GM23338 (cell line): Measurements from ENCODE around the gene PMM1.

ENCODE experiments used
- CREB1 ChIP-seq: fragments of 250-450 bp; sonication (Bioruptor Pico); IDR thresholded peaks from 2 replicates; pipeline ENCODE4 v1.5.0; 2020; ENCODE audit warnings: low read depth, mild to moderate bottlenecking, moderate library complexity
- EZH2 ChIP-seq: fragments of 200-600 bp; sonication (generic); IDR thresholded peaks from one replicate; pipeline ENCODE4 v1.8.0; 2017; ENCODE audit warnings: antibody characterized with exemption, mild to moderate bottlenecking, low read depth; ENCODE audit not compliant: unreplicated experiment
- EZH2phosphoT487 ChIP-seq: fragments of 200-600 bp; sonication (generic); IDR thresholded peaks from one replicate; pipeline ENCODE4 v1.8.1; 2018; ENCODE audit warnings: antibody characterized with exemption; ENCODE audit not compliant: unreplicated experiment
- JUNB ChIP-seq: IDR thresholded peaks from one replicate; pipeline ENCODE4 v1.6.1; 2016; ENCODE audit warnings: antibody characterized with exemption; ENCODE audit not compliant: unreplicated experiment
- NANOG ChIP-seq: IDR thresholded peaks from 2 replicates; pipeline ENCODE4 v1.6.1; 2016; ENCODE audit warnings: antibody characterized with exemption, borderline replicate concordance
- POLR2AphosphoS5 ChIP-seq: IDR thresholded peaks from 2 replicates; pipeline ENCODE4 v1.6.1; 2016; ENCODE audit warnings: antibody characterized with exemption, low read depth
- ZNF114 ChIP-seq: fragments of 250-450 bp; sonication (Bioruptor Pico); IDR thresholded peaks from 2 replicates; pipeline ENCODE4 v1.5.0; 2020; ENCODE audit warnings: mild to moderate bottlenecking, moderate library complexity
- ZNF331 ChIP-seq: fragments of 250-450 bp; sonication (Bioruptor Pico); IDR thresholded peaks from 2 replicates; pipeline ENCODE4 v1.5.0; 2020; ENCODE audit warnings: low read depth, mild to moderate bottlenecking, moderate library complexity
- ZNF462 ChIP-seq: fragments of 250-450 bp; sonication (Bioruptor Pico); IDR thresholded peaks from 2 replicates; pipeline ENCODE4 v1.5.0; 2020; ENCODE audit warnings: mild to moderate bottlenecking, moderate library complexity
- TF ChIP-seq, protein P1 (sequence below), 2 experiments: fragments of 200-600 bp in 1 of 2; sonication (generic) in 1 of 2; conservative IDR thresholded peaks; 2 replicates each; pipeline versions ENCODE4 v1.5.1 to v1.6.1; 2016 to 2017; ENCODE audit warnings: antibody characterized with exemption in 2 of 2, low read depth in 2 of 2, mild to moderate bottlenecking in 2 of 2, moderate library complexity in 1 of 2
- TF ChIP-seq, protein P2 (sequence below): IDR thresholded peaks from one replicate; pipeline ENCODE4 v1.6.1; 2018; ENCODE audit warnings: antibody characterized with exemption; ENCODE audit not compliant: unreplicated experiment
- TF ChIP-seq, protein P3 (sequence below): IDR thresholded peaks from 2 replicates; pipeline ENCODE4 v1.6.1; 2016; ENCODE audit warnings: antibody characterized with exemption

GRCh38 chr22:41598891-41599635 is 9.4 kb upstream of the PMM1 start:
- TF ChIP-seq, protein P1, sequence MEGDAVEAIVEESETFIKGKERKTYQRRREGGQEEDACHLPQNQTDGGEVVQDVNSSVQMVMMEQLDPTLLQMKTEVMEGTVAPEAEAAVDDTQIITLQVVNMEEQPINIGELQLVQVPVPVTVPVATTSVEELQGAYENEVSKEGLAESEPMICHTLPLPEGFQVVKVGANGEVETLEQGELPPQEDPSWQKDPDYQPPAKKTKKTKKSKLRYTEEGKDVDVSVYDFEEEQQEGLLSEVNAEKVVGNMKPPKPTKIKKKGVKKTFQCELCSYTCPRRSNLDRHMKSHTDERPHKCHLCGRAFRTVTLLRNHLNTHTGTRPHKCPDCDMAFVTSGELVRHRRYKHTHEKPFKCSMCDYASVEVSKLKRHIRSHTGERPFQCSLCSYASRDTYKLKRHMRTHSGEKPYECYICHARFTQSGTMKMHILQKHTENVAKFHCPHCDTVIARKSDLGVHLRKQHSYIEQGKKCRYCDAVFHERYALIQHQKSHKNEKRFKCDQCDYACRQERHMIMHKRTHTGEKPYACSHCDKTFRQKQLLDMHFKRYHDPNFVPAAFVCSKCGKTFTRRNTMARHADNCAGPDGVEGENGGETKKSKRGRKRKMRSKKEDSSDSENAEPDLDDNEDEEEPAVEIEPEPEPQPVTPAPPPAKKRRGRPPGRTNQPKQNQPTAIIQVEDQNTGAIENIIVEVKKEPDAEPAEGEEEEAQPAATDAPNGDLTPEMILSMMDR (conservative IDR thresholded peaks at IDR 0.05; ENCODE audit: low read depth in 2 of 2): no peak
- TF ChIP-seq POLR2AphosphoS5: no peak
- no peak for TF ChIP-seq EZH2
- TF ChIP-seq, protein P2, sequence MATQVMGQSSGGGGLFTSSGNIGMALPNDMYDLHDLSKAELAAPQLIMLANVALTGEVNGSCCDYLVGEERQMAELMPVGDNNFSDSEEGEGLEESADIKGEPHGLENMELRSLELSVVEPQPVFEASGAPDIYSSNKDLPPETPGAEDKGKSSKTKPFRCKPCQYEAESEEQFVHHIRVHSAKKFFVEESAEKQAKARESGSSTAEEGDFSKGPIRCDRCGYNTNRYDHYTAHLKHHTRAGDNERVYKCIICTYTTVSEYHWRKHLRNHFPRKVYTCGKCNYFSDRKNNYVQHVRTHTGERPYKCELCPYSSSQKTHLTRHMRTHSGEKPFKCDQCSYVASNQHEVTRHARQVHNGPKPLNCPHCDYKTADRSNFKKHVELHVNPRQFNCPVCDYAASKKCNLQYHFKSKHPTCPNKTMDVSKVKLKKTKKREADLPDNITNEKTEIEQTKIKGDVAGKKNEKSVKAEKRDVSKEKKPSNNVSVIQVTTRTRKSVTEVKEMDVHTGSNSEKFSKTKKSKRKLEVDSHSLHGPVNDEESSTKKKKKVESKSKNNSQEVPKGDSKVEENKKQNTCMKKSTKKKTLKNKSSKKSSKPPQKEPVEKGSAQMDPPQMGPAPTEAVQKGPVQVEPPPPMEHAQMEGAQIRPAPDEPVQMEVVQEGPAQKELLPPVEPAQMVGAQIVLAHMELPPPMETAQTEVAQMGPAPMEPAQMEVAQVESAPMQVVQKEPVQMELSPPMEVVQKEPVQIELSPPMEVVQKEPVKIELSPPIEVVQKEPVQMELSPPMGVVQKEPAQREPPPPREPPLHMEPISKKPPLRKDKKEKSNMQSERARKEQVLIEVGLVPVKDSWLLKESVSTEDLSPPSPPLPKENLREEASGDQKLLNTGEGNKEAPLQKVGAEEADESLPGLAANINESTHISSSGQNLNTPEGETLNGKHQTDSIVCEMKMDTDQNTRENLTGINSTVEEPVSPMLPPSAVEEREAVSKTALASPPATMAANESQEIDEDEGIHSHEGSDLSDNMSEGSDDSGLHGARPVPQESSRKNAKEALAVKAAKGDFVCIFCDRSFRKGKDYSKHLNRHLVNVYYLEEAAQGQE: no peak
- TF ChIP-seq EZH2phosphoT487: no peak
- TF ChIP-seq CREB1: no peak
- TF ChIP-seq, protein P3, sequence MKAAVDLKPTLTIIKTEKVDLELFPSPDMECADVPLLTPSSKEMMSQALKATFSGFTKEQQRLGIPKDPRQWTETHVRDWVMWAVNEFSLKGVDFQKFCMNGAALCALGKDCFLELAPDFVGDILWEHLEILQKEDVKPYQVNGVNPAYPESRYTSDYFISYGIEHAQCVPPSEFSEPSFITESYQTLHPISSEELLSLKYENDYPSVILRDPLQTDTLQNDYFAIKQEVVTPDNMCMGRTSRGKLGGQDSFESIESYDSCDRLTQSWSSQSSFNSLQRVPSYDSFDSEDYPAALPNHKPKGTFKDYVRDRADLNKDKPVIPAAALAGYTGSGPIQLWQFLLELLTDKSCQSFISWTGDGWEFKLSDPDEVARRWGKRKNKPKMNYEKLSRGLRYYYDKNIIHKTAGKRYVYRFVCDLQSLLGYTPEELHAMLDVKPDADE: no peak
- no peak for TF ChIP-seq ZNF331 (CRISPR knock-in tag)
- TF ChIP-seq JUNB: no peak
- no peak for TF ChIP-seq ZNF114 (CRISPR knock-in tag)
- no peak for TF ChIP-seq NANOG
- no peak for TF ChIP-seq ZNF462 (CRISPR knock-in tag)
